Neural progenitor cell (in vitro differentiated cells): ENCODE measurements around the gene ATG9B. TPM values are rescaled to one million over a fixed set of nuclear protein-coding genes. Genes with fewer than 3 reads are reported as not detected.

Experiments
- DNase-seq: peaks from one replicate; pipeline ENCODE4 v3.0.0-alpha.2; 2016; ENCODE audit warnings: low spot score
- H2AFZ ChIP-seq: fragments of 200-600 bp; sonication (generic); replicated peaks from 2 replicates; pipeline ENCODE4 v1.6.1; 2016; ENCODE audit warnings: antibody characterized with exemption
- H3F3A ChIP-seq: fragments of 200-600 bp; sonication (generic); 2 replicates; pipeline ENCODE4 v1.6.1; 2016; ENCODE audit warnings: antibody characterized with exemption, low read depth
- H3K27ac ChIP-seq: fragments of 200-600 bp; sonication (generic); 2 replicates; pipeline ENCODE4 v1.5.1; 2016; ENCODE audit warnings: mild to moderate bottlenecking
- H3K27me3 ChIP-seq: fragments of 200-600 bp; sonication (generic); 2 replicates; pipeline ENCODE4 v1.6.1; 2016; ENCODE audit warnings: mild to moderate bottlenecking, moderate library complexity
- H3K36me3 ChIP-seq: fragments of 200-600 bp; sonication (generic); 2 replicates; pipeline ENCODE4 v1.5.1; 2016
- H3K4me1 ChIP-seq: fragments of 200-600 bp; sonication (generic); 2 replicates; pipeline ENCODE4 v1.6.1; 2016; ENCODE audit warnings: mixed run types
- H3K4me2 ChIP-seq: fragments of 200-600 bp; sonication (generic); 2 replicates; pipeline ENCODE4 v1.6.1; 2016
- H3K4me3 ChIP-seq: fragments of 200-600 bp; sonication (generic); 2 replicates; pipeline ENCODE4 v1.5.1; 2016
- H3K79me2 ChIP-seq: fragments of 200-600 bp; sonication (generic); 2 replicates; pipeline ENCODE4 v1.6.1; 2016; ENCODE audit warnings: low read depth
- H3K9ac ChIP-seq: fragments of 200-600 bp; sonication (generic); 2 replicates; pipeline ENCODE4 v1.6.1; 2016
- H3K9me3 ChIP-seq: fragments of 200-600 bp; sonication (generic); 2 replicates; pipeline ENCODE4 v1.5.1; 2016; ENCODE audit warnings: low read depth
- H4K20me1 ChIP-seq: fragments of 200-600 bp; sonication (generic); 2 replicates; pipeline ENCODE4 v1.6.1; 2016; ENCODE audit warnings: low read depth
- H3K27ac Mint-ChIP-seq: 3 replicates; pipeline ENCODE4 v1.8.0; 2021; ENCODE audit warnings: mixed read lengths
- H3K27me3 Mint-ChIP-seq: 2 replicates; pipeline ENCODE4 v1.8.0; 2022; ENCODE audit warnings: low read depth, mild to moderate bottlenecking, inconsistent platforms, moderate library complexity, mixed read lengths; ENCODE audit not compliant: insufficient read depth
- H3K36me3 Mint-ChIP-seq: 3 replicates; pipeline ENCODE4 v1.8.0; 2021; ENCODE audit warnings: mixed read lengths
- H3K4me1 Mint-ChIP-seq: 3 replicates; pipeline ENCODE4 v1.8.0; 2021; ENCODE audit warnings: mixed read lengths
- H3K4me3 Mint-ChIP-seq: 3 replicates; pipeline ENCODE4 v1.8.0; 2021; ENCODE audit warnings: mild to moderate bottlenecking, moderate library complexity, mixed read lengths
- H3K9me3 Mint-ChIP-seq: 3 replicates; pipeline ENCODE4 v1.8.0; 2020; ENCODE audit warnings: mixed read lengths
- CTCF ChIP-seq: fragments of 200-600 bp; sonication (generic); IDR thresholded peaks from 2 replicates; pipeline ENCODE4 v1.5.1; 2017; ENCODE audit warnings: antibody characterized with exemption, mild to moderate bottlenecking
- EZH2 ChIP-seq: fragments of 200-600 bp; sonication (generic); IDR thresholded peaks from 2 replicates; pipeline ENCODE4 v1.6.1; 2017; ENCODE audit warnings: antibody characterized with exemption, mild to moderate bottlenecking, moderate library complexity
- EZH2phosphoT487 ChIP-seq: fragments of 200-600 bp; sonication (generic); IDR thresholded peaks from 2 replicates; pipeline ENCODE4 v1.6.1; 2017; ENCODE audit warnings: antibody characterized with exemption
- total RNA-seq: library from RNA; depleted of rRNA; stranded (reverse); fragments of >200 nt; gene quantifications from 2 replicates; pipeline ENCODE4 v1.2.3, GENCODE V29; 2015; ENCODE audit warnings: low replicate concordance

Gene ATG9B
- total RNA-seq, 1 donor from 2014 or later: 0.43 TPM

DNA sequence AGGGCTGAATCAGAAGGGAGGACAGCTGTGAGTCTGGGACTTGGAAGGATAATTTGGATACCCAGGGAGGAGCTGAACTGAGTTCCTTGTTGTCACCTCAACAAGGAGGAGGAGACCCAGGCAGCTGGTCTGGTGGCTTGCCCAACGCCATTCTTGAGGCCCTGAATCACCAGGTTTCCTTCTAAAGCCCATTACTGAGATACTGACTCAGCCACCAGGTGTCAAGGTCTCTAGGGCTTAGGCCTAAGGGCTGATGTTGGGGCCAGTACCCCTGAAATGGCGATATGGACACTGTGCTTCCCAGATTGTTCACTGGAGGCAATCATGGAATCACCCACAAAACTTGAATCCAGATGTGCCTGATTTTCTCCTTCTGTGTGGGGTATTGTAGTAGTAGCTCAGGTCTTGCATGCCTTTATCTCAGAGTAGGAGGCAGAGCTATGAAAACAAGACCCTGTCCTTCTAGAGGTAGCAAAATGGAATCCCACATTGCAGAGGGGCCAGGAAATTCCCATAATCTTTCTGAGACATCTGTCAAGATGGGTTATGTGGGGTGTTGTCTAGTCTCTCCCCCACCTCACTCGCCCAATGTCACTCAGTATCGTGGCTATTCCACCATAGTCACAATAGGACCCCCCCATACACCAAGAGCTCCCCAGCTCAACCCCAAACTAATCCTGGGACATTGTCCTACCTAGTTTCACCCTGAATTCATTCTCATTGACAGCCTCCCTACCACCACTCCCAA lies 1.8 kb upstream of the ATG9B start:
- no peaks in the 10 kb centered on the region for H3K36me3 ChIP-seq
- H3K4me2 ChIP-seq: peak overlapping the region; percentile 85
- no peak overlapping the region for H3K27ac Mint-ChIP-seq
- H3K27me3 Mint-ChIP-seq: peaks cover 15% of the 10 kb centered on the region
- TF ChIP-seq EZH2 (no peak), CTCF (no peak), EZH2phosphoT487 (no peak)
- peaks cover 16% of the 10 kb centered on the region for H3K4me1 ChIP-seq
- no peak overlapping the region for H3K4me3 ChIP-seq
- no peak overlapping the region for H3K9ac ChIP-seq
- no peak for DNase-seq
- peaks cover 2% of the 10 kb centered on the region for H3K79me2 ChIP-seq
- no peaks in the 10 kb centered on the region for H3K9me3 Mint-ChIP-seq
- peaks cover 24% of the 10 kb centered on the region for H3K27me3 ChIP-seq
- no peaks in the 10 kb centered on the region for H3K36me3 Mint-ChIP-seq
- H4K20me1 ChIP-seq: no peaks in the 10 kb centered on the region
- H3K27ac ChIP-seq: no peak overlapping the region
- no peak overlapping the region for H2AFZ ChIP-seq
- H3K9me3 ChIP-seq: no peaks in the 10 kb centered on the region
- H3K4me1 Mint-ChIP-seq: peaks cover 48% of the 10 kb centered on the region
- H3F3A ChIP-seq: peaks cover 22% of the 10 kb centered on the region
- no peak overlapping the region for H3K4me3 Mint-ChIP-seq

DNA sequence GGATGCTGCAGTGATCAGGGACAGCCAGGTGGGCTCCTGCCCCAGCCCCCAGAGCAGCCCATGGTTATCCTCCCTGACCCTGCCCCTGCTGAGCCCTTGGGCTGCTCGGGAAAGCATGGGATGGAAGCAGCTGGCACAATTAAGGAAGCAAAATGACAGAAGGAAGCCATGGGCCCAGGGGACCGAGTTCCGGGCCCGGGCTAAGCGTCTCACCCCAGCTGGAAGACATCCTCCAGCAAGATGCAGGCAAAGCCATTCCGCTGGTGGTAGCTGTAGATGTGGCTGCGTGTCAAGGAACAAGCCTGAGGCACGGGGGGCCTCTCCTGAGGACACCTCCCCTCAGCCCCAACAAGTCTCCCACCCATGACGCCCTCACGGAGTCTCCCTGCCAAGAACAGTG lies 1.1 kb downstream of the ATG9B start:
- Histone ChIP-seq H3F3A (peaks cover 42% of the 10 kb centered on the region), H3K36me3 (no peaks in the 10 kb centered on the region), H3K4me3 (no peak overlapping the region), H3K9me3 (no peaks in the 10 kb centered on the region), H3K9ac (no peak overlapping the region), H3K4me2 (no peak overlapping the region), H3K27ac (no peak overlapping the region), H3K4me1 (peaks cover 40% of the 10 kb centered on the region), H3K27me3 (peaks cover 43% of the 10 kb centered on the region), H3K79me2 (no peaks in the 10 kb centered on the region), H2AFZ (no peak overlapping the region), H4K20me1 (no peaks in the 10 kb centered on the region)
- H3K27me3 Mint-ChIP-seq: peaks cover 16% of the 10 kb centered on the region
- TF ChIP-seq CTCF (no peak), EZH2 (no peak), EZH2phosphoT487 (no peak)
- H3K27ac Mint-ChIP-seq: no peak overlapping the region
- no peaks in the 10 kb centered on the region for H3K36me3 Mint-ChIP-seq
- peaks cover 59% of the 10 kb centered on the region for H3K4me1 Mint-ChIP-seq
- no peak for DNase-seq
- H3K9me3 Mint-ChIP-seq: no peaks in the 10 kb centered on the region
- H3K4me3 Mint-ChIP-seq: no peak overlapping the region

GRCh38 chr7:151020231-151020630 lies 4.1 kb downstream of the ATG9B start:
- no peaks in the 10 kb centered on the region for H3K79me2 ChIP-seq
- no peaks in the 10 kb centered on the region for H3K36me3 ChIP-seq
- H3K9me3 ChIP-seq: no peaks in the 10 kb centered on the region
- Mint-ChIP-seq H3K27ac (peak overlapping the region; percentile 84), H3K4me3 (peak overlapping the region; percentile 60), H3K9me3 (no peaks in the 10 kb centered on the region), H3K4me1 (peaks cover 56% of the 10 kb centered on the region), H3K36me3 (peaks cover 4% of the 10 kb centered on the region), H3K27me3 (peaks cover 16% of the 10 kb centered on the region)
- no peak for TF ChIP-seq CTCF
- TF ChIP-seq EZH2phosphoT487: no peak
- no peak for TF ChIP-seq EZH2
- H3K27ac ChIP-seq: peak overlapping the region; percentile 52
- peak overlapping the region; percentile 18 for H3K4me3 ChIP-seq
- H3K9ac ChIP-seq: no peak overlapping the region
- peaks cover 31% of the 10 kb centered on the region for H3F3A ChIP-seq
- H3K4me2 ChIP-seq: peak overlapping the region; percentile 61
- peaks cover 32% of the 10 kb centered on the region for H3K4me1 ChIP-seq
- peak overlapping the region; percentile 84 for H2AFZ ChIP-seq
- peaks cover 48% of the 10 kb centered on the region for H3K27me3 ChIP-seq
- no peaks in the 10 kb centered on the region for H4K20me1 ChIP-seq
- DNase-seq: peak; percentile 77
